HepG2 (cell line): ENCODE measurements around the gene CLRN2. TPM values are rescaled to one million over a fixed set of nuclear protein-coding genes. Genes with fewer than 3 reads are reported as not detected.
A peak's percentile ranks its signal among the peaks of the same experiment; 100 is the strongest.

Experiments
- ATAC-seq: fragments of 200-7000 bp; cut with Tn5 transposase; 3 replicates; pipeline ENCODE4 v1.9.1; 2020; ENCODE audit warnings: mild to moderate bottlenecking, moderate library complexity
- BruUV-seq: library from RNA; stranded (reverse); fragments of 400-500 nt; replicated peaks from 2 replicates; lab custom pipeline; 2021; lab: Mats Ljungman, UMichigan
- CTCF ChIA-PET: fragments of 300-600 bp; formaldehyde crosslinking; extraction: SDS; loops from one replicate; lab custom pipeline; 2021; ENCODE audit warnings: low total read pairs, inconsistent platforms, low intra/inter-chr PET ratio; lab: Yijun Ruan, JAX
- POLR2A ChIA-PET: fragments of 350-600 bp; sonication (Branson Sonifier 250); formaldehyde crosslinking; loops from one replicate; lab custom pipeline; 2020; ENCODE audit warnings: antibody characterized with exemption, inconsistent platforms; lab: Yijun Ruan, JAX
- DNase-seq: peaks from one replicate; pipeline ENCODE4 v3.0.0-alpha.2; 2015; ENCODE audit warnings: low spot score
- FAIRE-seq: peaks from 3 replicates; lab custom pipeline; 2011; peaks lifted over from hg19 to GRCh38; lab: Jason Lieb, UNC
- H2AFZ ChIP-seq: one replicate; pipeline ENCODE4 v1.6.1; 2011; ENCODE audit warnings: low read length, inconsistent platforms
- H3K27ac ChIP-seq: fragments of 300-600 bp; 3 replicates; pipeline ENCODE4 v1.8.0; 2011; ENCODE audit warnings: mixed run types, mild to moderate bottlenecking, mixed read lengths, low read length, inconsistent platforms; ENCODE audit not compliant: insufficient read depth; ENCODE audit errors: extremely low read length
- H3K27me3 ChIP-seq, 2 experiments: fragments of 200-600 bp in 1 of 2; 2 replicates in 1 of 2; 3 replicates in 1 of 2; pipeline versions ENCODE4 v1.6.0 to v1.8.0; 2011; ENCODE audit warnings: low read length in 2 of 2, mild to moderate bottlenecking in 2 of 2, moderate library complexity in 2 of 2, inconsistent platforms in 1 of 2; ENCODE audit not compliant: insufficient read depth in 2 of 2, control insufficient read depth in 1 of 2
- H3K36me3 ChIP-seq, 2 experiments: fragments of 200-600 bp in 1 of 2; replicated peaks in 1 of 2; 2 replicates in 1 of 2; 3 replicates in 1 of 2; pipeline versions ENCODE4 v1.5.1 to v1.8.0; 2011; ENCODE audit warnings: low read length in 2 of 2, inconsistent platforms in 1 of 2; ENCODE audit not compliant: insufficient read depth in 2 of 2, control insufficient read depth in 1 of 2
- H3K4me1 ChIP-seq: 2 replicates; pipeline ENCODE4 v1.5.1; 2012; ENCODE audit warnings: low read length, inconsistent platforms; ENCODE audit not compliant: insufficient read depth
- H3K4me2 ChIP-seq: 2 replicates; pipeline ENCODE4 v1.6.0; 2011; ENCODE audit warnings: low read depth, low read length, inconsistent platforms
- H3K4me3 ChIP-seq, 3 experiments: fragments of 200-600 bp in 1 of 3; sonication (generic), shearing (Covaris generic) in 1 of 3; replicated peaks in 1 of 3; 2 replicates each; pipeline ENCODE4 v1.5.1; 2011 to 2016; ENCODE audit warnings: low read length in 3 of 3, inconsistent platforms in 2 of 3, low read depth in 2 of 3, mild to moderate bottlenecking in 2 of 3, control low read depth in 1 of 3, mixed read lengths in 1 of 3; ENCODE audit not compliant: insufficient read depth in 1 of 3
- H3K79me2 ChIP-seq: one replicate; pipeline ENCODE4 v1.6.1; 2011; ENCODE audit warnings: low read length, inconsistent platforms; ENCODE audit not compliant: insufficient read depth
- H3K9ac ChIP-seq: 2 replicates; pipeline ENCODE4 v1.6.0; 2011; ENCODE audit warnings: mild to moderate bottlenecking, low read depth, low read length, inconsistent platforms; ENCODE audit not compliant: insufficient read depth
- H3K9me3 ChIP-seq: 2 replicates; pipeline ENCODE4 v1.5.1; 2012; ENCODE audit warnings: mild to moderate bottlenecking, low read length
- H4K20me1 ChIP-seq: 2 replicates; pipeline ENCODE4 v1.6.0; 2011; ENCODE audit warnings: inconsistent platforms, mild to moderate bottlenecking, low read length, moderate library complexity; ENCODE audit not compliant: insufficient read depth
- MNT ChIP-seq: fragments of 450-650 bp; IDR thresholded peaks from 2 replicates; pipeline ENCODE4 v1.6.1; 2016
- NCOA5 ChIP-seq: sonication (generic); formaldehyde crosslinking; IDR thresholded peaks from 2 replicates; pipeline ENCODE4 v1.4.0; 2020; ENCODE audit warnings: missing genetic modification reagents
- TOE1 ChIP-seq: sonication (generic); formaldehyde crosslinking; IDR thresholded peaks from 2 replicates; pipeline ENCODE4 v1.4.0; 2020; ENCODE audit warnings: mild to moderate bottlenecking, missing genetic modification reagents
- ZFY ChIP-seq: sonication (generic); formaldehyde crosslinking; IDR thresholded peaks from 2 replicates; pipeline ENCODE4 v1.4.0; 2020; ENCODE audit warnings: missing genetic modification reagents
- ZNF224 ChIP-seq: sonication (generic); formaldehyde crosslinking; IDR thresholded peaks from 2 replicates; pipeline ENCODE4 v1.5.0; 2020; ENCODE audit warnings: mild to moderate bottlenecking, missing genetic modification reagents
- ZNF326 ChIP-seq: sonication (generic); formaldehyde crosslinking; IDR thresholded peaks from 2 replicates; pipeline ENCODE4 v1.4.0; 2020; ENCODE audit warnings: missing genetic modification reagents, borderline replicate concordance
- WGBS: methylation state at CpG from one replicate; pipeline ENCODE4 v1.1.6; 2017; ENCODE audit warnings: low lambda C conversion rate; 5-methylcytosine and 5-hydroxymethylcytosine counted together
- in situ Hi-C: cut with HindIII; loops from 2 replicates; pipeline ENCODE4 v1.10.0; 2017; ENCODE audit warnings: low pct_unique_long_range_greater_than_20kb; ENCODE audit not compliant: extremely low pct_ligation_motif_present
- intact Hi-C: fragments of 100-400 bp; cut with micrococcal nuclease; formaldehyde crosslinking; loops from one replicate; pipeline ENCODE4 v1.10.0; 2022; ENCODE audit not compliant: unreplicated experiment
- polyA plus RNA-seq, 8 experiments: library from polyadenylated mRNA; depleted of rRNA in 3 of 8; stranded (reverse) in 7 of 8; unstranded in 1 of 8; fragments of >200 nt; fragmentation: Illumina TruSeq in 4 of 8; extraction: Trizol in 4 of 8; gene quantifications; 2 replicates each; pipeline versions ENCODE4 v1.2.1 to v1.2.3, GENCODE V29; 2011 to 2016; ENCODE audit warnings: low read depth in 4 of 8, missing spikeins in 1 of 8, mixed read lengths in 1 of 8; ENCODE audit not compliant: insufficient read depth in 1 of 8
- total RNA-seq, 5 experiments: library from RNA; depleted of rRNA; stranded (reverse); fragments of >200 nt; fragmentation: Illumina TruSeq; extraction: Trizol; gene quantifications; 2 replicates each; pipeline ENCODE4 v1.2.3, GENCODE V29; 2016; ENCODE audit warnings: low read depth in 1 of 5
- TF ChIP-seq, protein P1 (sequence below): sonication (generic); formaldehyde crosslinking; IDR thresholded peaks from 2 replicates; pipeline ENCODE4 v1.4.0; 2020; ENCODE audit warnings: missing genetic modification reagents, borderline replicate concordance

The CLRN2 gene
- total and polyA plus RNA-seq, 2 of the 13 experiments (the other 11 are each of a cell fraction or from before 2014, with no cell fraction given), result not detected

GRCh38 chr4:17504081-17504480 is 10.9 kb upstream of the CLRN2 start:
- no peak overlapping the region for H3K4me3 ChIP-seq
- DNase-seq, result no peak
- peaks cover 9% of the 10 kb centered on the region for H3K79me2 ChIP-seq
- ATAC-seq, result no peak
- peaks cover 9% of the 10 kb centered on the region for H3K4me1 ChIP-seq
- BruUV-seq, result no TSS peak
- TF ChIP-seq ZFY, result no peak
- no peak for TF ChIP-seq ZNF326 (CRISPR knock-in tag)
- TF ChIP-seq TOE1 (CRISPR knock-in tag), result no peak
- no peak for TF ChIP-seq NCOA5 (CRISPR knock-in tag)
- no peak for TF ChIP-seq ZNF224 (CRISPR knock-in tag)
- TF ChIP-seq, protein P1, sequence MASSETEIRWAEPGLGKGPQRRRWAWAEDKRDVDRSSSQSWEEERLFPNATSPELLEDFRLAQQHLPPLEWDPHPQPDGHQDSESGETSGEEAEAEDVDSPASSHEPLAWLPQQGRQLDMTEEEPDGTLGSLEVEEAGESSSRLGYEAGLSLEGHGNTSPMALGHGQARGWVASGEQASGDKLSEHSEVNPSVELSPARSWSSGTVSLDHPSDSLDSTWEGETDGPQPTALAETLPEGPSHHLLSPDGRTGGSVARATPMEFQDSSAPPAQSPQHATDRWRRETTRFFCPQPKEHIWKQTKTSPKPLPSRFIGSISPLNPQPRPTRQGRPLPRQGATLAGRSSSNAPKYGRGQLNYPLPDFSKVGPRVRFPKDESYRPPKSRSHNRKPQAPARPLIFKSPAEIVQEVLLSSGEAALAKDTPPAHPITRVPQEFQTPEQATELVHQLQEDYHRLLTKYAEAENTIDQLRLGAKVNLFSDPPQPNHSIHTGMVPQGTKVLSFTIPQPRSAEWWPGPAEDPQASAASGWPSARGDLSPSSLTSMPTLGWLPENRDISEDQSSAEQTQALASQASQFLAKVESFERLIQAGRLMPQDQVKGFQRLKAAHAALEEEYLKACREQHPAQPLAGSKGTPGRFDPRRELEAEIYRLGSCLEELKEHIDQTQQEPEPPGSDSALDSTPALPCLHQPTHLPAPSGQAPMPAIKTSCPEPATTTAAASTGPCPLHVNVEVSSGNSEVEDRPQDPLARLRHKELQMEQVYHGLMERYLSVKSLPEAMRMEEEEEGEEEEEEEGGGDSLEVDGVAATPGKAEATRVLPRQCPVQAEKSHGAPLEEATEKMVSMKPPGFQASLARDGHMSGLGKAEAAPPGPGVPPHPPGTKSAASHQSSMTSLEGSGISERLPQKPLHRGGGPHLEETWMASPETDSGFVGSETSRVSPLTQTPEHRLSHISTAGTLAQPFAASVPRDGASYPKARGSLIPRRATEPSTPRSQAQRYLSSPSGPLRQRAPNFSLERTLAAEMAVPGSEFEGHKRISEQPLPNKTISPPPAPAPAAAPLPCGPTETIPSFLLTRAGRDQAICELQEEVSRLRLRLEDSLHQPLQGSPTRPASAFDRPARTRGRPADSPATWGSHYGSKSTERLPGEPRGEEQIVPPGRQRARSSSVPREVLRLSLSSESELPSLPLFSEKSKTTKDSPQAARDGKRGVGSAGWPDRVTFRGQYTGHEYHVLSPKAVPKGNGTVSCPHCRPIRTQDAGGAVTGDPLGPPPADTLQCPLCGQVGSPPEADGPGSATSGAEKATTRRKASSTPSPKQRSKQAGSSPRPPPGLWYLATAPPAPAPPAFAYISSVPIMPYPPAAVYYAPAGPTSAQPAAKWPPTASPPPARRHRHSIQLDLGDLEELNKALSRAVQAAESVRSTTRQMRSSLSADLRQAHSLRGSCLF, result no peak
- TF ChIP-seq MNT, result peak; percentile 77
- H4K20me1 ChIP-seq, result no peaks in the 10 kb centered on the region
- no peak overlapping the region for H3K27ac ChIP-seq
- WGBS, result 98% methylated on average over 7 of the region's 7 CpGs
- POLR2A ChIA-PET, result no interaction called here
- intact Hi-C loops (no loop called here), in situ Hi-C loops (no loop called here)
- no peak overlapping the region for H2AFZ ChIP-seq
- CTCF ChIA-PET, result no interaction called here
- H3K9ac ChIP-seq, result no peak overlapping the region
- H3K4me2 ChIP-seq, result no peak overlapping the region
- H3K27me3 ChIP-seq, result no peaks in the 10 kb centered on the region
- H3K36me3 ChIP-seq, result peaks cover 24 to 81% of the 10 kb centered on the region in 2 experiments
- no peaks in the 10 kb centered on the region for H3K9me3 ChIP-seq
- no peak for FAIRE-seq
